HT1080 (cell line): Measurements from ENCODE around the gene B4GAT1. TPM values are rescaled to one million over a fixed set of nuclear protein-coding genes. Genes with fewer than 3 reads are reported as not detected.
"Not testable (repeated sequence)": the region's sequence is repeated elsewhere in the genome, so short reads cannot be mapped to it uniquely, and the experiment has no call there.

Experiments
- DNase-seq: peaks from one replicate; pipeline ENCODE4 v3.0.0-alpha.2; 2015; ENCODE audit warnings: low read depth
- polyA plus RNA-seq, 2 experiments: library from polyadenylated mRNA; depleted of rRNA; stranded (reverse); fragments of >200 nt; gene quantifications; 2 replicates each; pipeline ENCODE4 v1.2.3, GENCODE V29; 2015
- total RNA-seq: library from RNA; depleted of rRNA; stranded (reverse); fragments of >200 nt; shearing (Covaris generic); gene quantifications from 2 replicates; pipeline ENCODE4 v1.2.3, GENCODE V29; 2014; rRNA removed

Gene B4GAT1
- 27.0 and 34.4 TPM in 2 replicates for total RNA-seq
- polyA plus RNA-seq (2015; cell fraction: cytosol; rRNA removed): 20.8 and 21.7 TPM in 2 replicates
- polyA plus RNA-seq (2015; cell fraction: nucleus; rRNA removed): 28.5 and 31.5 TPM in 2 replicates

DNA sequence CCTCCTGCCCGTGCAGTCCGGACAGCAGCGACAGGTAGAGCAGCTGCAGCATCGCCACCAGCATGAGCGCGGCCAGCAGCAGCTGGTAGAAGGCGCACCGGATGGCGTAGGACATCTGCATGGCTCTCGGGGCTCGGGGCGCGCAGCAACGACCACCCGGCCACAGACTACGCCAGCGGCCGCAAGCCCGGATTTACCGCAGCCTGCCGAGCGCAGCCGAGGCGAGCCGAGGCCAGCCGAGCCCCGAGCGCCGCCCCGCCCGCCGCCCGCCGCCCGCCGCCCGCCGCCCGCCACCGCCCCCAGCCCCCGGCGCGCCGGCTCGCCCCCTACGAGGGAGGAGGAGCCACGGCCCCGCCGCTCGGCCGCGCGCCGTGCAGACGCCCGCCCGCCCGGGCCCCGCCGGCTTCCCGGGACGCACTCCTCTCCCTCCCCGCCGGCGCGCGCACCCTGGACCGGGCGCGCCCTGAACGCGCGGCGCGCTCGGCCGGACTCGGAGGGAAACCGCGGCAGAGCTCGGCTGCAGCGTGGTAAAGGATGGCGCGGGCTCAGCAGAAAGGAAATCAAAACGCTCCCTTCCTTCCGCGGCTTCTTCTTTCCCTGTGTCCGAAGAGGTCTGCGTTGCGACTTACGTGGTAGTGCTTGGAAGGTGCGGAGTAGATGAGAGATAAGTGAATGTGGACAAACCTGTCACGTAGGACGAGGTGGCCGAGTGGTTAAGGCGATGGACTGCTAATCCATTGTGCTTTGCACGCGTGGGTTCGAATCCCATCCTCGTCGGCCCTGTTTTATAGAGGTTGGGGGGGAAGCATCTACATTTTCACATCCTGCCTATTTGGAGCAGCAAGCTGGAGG lies at the start of gene B4GAT1:
Gene B4GAT1, minus strand, starts transcription at position 205 of the 852 bp plus-strand sequence. Its CDS starts 84 bp downstream, at position 121.
- DNase-seq: peak; percentile 93

- no peak for DNase-seq
These were observed 46.5 kb upstream of the B4GAT1 start for GRCh38 chr11:66393954-66394353.

GRCh38 chr11:66391322-66391721 lies 43.9 kb upstream of the B4GAT1 start:
- no peak for DNase-seq

- DNase-seq: peak; percentile 44
These were observed 41.5 kb upstream of the B4GAT1 start for GRCh38 chr11:66388780-66389386.

DNA sequence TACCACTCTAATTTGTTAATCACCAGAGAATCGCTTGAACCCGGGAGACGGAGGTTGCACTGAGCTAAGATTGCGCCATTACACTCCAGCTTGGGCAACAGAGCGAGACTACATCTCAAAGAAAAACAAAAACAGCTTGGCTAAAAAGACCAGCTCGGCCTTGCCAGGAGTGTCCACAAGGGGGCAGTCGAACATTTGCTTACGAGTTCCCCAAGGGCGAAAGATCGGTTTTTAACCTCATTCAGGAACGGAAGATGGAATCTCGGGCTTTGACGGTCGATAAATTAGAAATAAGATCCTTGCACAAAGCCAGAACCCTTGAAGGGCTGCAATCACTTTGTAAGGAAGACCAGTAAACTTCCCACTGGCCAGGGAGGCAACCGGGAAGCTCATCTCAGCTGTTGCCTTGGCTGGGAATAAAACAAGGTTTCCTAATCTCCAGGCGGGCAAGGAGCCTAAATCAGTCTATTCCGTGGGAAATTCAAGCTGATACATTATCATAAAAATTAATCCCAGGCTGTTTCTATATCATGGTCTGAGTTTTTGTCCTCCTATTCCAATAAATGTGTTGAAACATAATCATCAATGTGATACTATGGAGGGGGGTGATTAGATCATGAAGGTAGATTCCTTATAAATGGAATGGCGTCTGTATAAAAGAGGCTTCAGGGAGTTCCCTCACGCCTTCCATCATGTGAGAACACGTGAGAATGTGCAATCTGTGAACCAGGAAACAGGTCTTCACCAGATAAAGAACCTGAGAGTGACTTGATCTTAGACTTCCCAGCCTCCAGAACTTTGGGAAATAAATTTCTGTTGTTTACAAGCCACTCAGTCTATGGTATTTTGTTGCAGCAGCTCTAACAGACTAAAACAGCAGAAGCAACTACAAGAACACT lies 39.0 kb upstream of the B4GAT1 start:
- DNase-seq: peak; percentile 73

GRCh38 chr11:66384316-66384715 lies 36.9 kb upstream of the B4GAT1 start:
- DNase-seq: not testable (repeated sequence)

- DNase-seq: not testable (repeated sequence)
These were observed 32.8 kb upstream of the B4GAT1 start for GRCh38 chr11:66380264-66380663.

- DNase-seq: not testable (repeated sequence)
These were observed 26.4 kb upstream of the B4GAT1 start for GRCh38 chr11:66373690-66374287.

DNA sequence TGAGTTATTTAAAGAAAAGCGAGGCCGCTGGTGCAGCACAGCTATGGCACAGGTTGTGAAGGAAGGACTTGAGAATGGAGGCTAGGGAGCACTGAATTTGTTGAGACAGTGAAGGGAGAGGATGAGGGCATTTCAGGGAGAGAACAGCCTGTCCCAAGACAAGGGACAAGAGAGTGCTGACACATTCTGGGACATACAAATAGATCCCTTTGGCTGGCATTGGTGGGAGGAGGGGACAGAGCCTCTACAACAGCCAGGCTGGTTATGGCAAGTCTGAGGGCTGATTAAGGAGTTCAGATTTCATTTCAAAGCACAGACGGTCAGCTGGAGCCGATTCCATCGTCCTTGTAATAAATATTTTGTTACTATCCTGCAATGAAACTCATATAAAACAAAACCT lies 25.8 kb upstream of the B4GAT1 start:
- no peak for DNase-seq

DNA sequence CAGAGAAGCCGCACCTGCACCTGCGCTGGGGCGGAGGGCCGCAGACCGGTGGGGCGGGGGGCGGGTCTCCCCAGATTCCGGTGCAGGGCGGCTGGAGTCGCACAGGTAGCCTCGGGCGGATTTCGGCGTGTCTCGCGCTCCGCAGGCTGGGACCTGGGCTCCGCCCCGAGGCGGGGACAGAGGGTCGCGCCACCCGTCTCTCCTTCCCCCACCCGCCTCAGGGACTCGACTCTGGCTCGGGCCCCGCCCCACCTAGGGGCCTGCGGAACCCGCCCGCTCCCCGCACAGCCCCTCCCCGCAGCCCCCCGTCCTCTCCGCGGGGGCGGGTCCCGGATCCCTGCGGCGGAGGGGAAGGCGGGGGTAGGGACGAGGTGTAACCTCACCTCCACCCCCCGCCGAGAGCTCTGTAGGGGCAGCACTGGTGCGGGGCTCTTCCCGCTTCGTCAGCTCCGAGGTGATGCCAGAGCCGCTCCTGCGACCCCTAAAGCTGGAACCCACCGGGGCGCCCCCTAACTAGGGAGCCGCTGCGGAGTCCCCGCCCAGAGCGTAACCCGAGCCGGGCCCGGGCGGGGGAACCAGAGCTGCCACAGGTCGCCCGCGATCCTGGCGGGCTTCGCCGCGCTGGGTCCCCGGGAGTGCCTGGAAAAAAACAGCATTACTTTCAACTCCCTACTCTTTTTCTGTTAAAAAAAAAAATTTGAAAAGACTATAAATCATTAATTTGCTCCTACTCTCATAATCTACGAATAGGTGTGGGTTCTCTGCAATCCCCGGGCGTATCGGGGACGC lies 24.4 kb upstream of the B4GAT1 start, which contains the start of gene SLC29A2:
Gene SLC29A2, minus strand, starts transcription at position 134 of the 789 bp plus-strand sequence. CDS start 169 bp downstream, outside the sequence.
- DNase-seq: no peak

- DNase-seq: no peak
These were observed 21.9 kb upstream of the B4GAT1 start for GRCh38 chr11:66369073-66369894.

GRCh38 chr11:66368484-66368883 lies 21.1 kb upstream of the B4GAT1 start:
- no peak for DNase-seq

DNA sequence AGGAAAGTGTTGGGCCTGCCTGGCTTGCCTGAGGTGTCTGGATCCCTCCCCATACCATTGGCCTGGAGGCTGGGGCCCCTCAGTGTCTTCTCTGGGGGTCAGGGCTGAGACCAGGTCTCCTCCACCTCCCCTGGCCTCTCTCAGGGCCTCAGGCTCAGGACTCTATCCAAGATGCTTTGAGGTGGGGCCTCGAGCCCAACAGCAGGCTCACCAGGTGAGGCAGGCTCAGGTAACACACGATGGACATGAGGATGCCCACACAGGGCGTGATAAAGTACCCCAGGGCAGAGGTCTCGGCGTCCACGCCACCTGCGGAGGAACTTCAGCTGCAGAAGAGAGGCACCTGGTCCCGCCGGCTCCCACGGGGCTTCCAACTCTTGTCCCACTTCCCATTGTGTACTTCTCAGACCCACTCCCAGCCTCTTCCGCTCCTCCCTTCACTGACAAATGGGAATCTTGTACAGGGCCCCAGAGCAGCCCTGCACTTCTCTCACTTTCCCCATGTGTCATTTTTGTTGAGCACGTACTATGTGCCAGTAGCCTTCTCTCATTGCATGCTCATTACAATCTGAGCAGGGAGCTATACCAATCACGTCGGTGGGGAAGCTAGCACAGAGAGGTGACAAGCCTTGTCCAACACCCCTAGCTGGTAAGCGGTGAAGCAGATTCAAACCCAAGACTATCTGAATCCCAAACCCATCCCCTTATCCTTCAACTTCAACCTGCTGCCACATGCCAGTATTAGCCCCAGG lies 20.3 kb upstream of the B4GAT1 start:
- DNase-seq: no peak

GRCh38 chr11:66366844-66367477 lies 19.5 kb upstream of the B4GAT1 start:
- no peak for DNase-seq

GRCh38 chr11:66365711-66366619 lies 18.5 kb upstream of the B4GAT1 start:
- DNase-seq: no peak

- no peak for DNase-seq
These were observed 17.7 kb upstream of the B4GAT1 start for GRCh38 chr11:66365166-66365565.
